ENCODE results near the gene GNB1L. TPM values are rescaled to one million over a fixed set of nuclear protein-coding genes. Genes with fewer than 3 reads are reported as not detected.
"Not testable (repeated sequence)": the region's sequence is repeated elsewhere in the genome, so short reads cannot be mapped to it uniquely, and the experiment has no call there.

GNB1L gene
- total and polyA plus RNA-seq, 7 donors, result 2.5 to 15.0 (median 5.3) TPM

GRCh38 chr22:19793161-19793560, 61.5 kb downstream of the GNB1L start:
- intact Hi-C loops (cut with DNase I), result no loop called here
- WGBS, 2 donors, result 75 to 87% methylated on average over 2 of the region's 2 CpGs
- H3K9me3 ChIP-seq, result no peaks in the 10 kb centered on the region

GRCh38 chr22:19792383-19792896, 62.2 kb downstream of the GNB1L start:
- H3K4me3 ChIP-seq; intact Hi-C loops (cut with DNase I); H3K9me3 ChIP-seq; H3K4me1 ChIP-seq; DNase-seq; H3K27ac ChIP-seq; H3K27me3 ChIP-seq: not testable (repeated sequence)
- H3K36me3 ChIP-seq, result peaks cover 0 to 12% (median 0%) of the 10 kb centered on the region in 4 donors
- WGBS, 2 donors, result 94 to 97% methylated on average over 13 of the region's 13 CpGs

More at GRCh38 chr22:19793161-19793560, 61.5 kb downstream of the GNB1L start:
- peaks cover 0 to 7% (median 0%) of the 10 kb centered on the region in 4 donors for H3K36me3 ChIP-seq
- no peak for DNase-seq
- no peak overlapping the region for H3K27ac ChIP-seq
- no peak overlapping the region for H3K4me3 ChIP-seq
- no peaks in the 10 kb centered on the region for H3K4me1 ChIP-seq
- no peaks in the 10 kb centered on the region for H3K27me3 ChIP-seq
- TF ChIP-seq POLR2A (IDR thresholded peaks at IDR 0.05), result no peak
- TF ChIP-seq POLR2AphosphoS5 (IDR thresholded peaks at IDR 0.05), result no peak
- TF ChIP-seq EP300 (IDR thresholded peaks at IDR 0.05), result no peak
- TF ChIP-seq CTCF (IDR thresholded peaks at IDR 0.05), result no peak

GRCh38 chr22:19791894-19792293, 62.8 kb downstream of the GNB1L start:
- Histone ChIP-seq H3K4me3 (no peak overlapping the region), H3K27me3 (no peaks in the 10 kb centered on the region), H3K4me1 (no peaks in the 10 kb centered on the region), H3K9me3 (no peaks in the 10 kb centered on the region), H3K36me3 (peaks cover 0 to 12% (median 0%) of the 10 kb centered on the region in 4 donors), H3K27ac (no peak overlapping the region)
- intact Hi-C loops (cut with DNase I), result no loop called here
- DNase-seq, result no peak
- TF ChIP-seq CTCF (IDR thresholded peaks at IDR 0.05) (no peak), EP300 (IDR thresholded peaks at IDR 0.05) (no peak), POLR2A (IDR thresholded peaks at IDR 0.05) (no peak), POLR2AphosphoS5 (IDR thresholded peaks at IDR 0.05) (no peak)

GRCh38 chr22:19791243-19791642, 63.4 kb downstream of the GNB1L start:
- H3K27ac ChIP-seq, result no peak overlapping the region
- H3K4me3 ChIP-seq, result no peak overlapping the region
- H3K9me3 ChIP-seq, result no peaks in the 10 kb centered on the region
- DNase-seq, result no peak
- H3K27me3 ChIP-seq, result no peaks in the 10 kb centered on the region
- TF ChIP-seq EP300 (IDR thresholded peaks at IDR 0.05) (no peak), CTCF (IDR thresholded peaks at IDR 0.05) (no peak), POLR2AphosphoS5 (IDR thresholded peaks at IDR 0.05) (no peak), POLR2A (IDR thresholded peaks at IDR 0.05) (no peak)
- intact Hi-C loops (cut with DNase I), result no loop called here
- no peaks in the 10 kb centered on the region for H3K4me1 ChIP-seq
- H3K36me3 ChIP-seq, result peaks cover 0 to 12% (median 0%) of the 10 kb centered on the region in 4 donors

GRCh38 chr22:19789828-19790227, 64.8 kb downstream of the GNB1L start:
- TF ChIP-seq EP300 (IDR thresholded peaks at IDR 0.05) (no peak), POLR2A (IDR thresholded peaks at IDR 0.05) (no peak), POLR2AphosphoS5 (IDR thresholded peaks at IDR 0.05) (no peak), CTCF (IDR thresholded peaks at IDR 0.05) (no peak)
- intact Hi-C loops (cut with DNase I), result no loop called here
- H3K4me3 ChIP-seq, result no peak overlapping the region
- peaks cover 0 to under 1% (median 0%) of the 10 kb centered on the region in 3 donors for H3K27me3 ChIP-seq
- WGBS, 2 donors, result 84 to 97% methylated on average over 6 of the region's 6 CpGs
- H3K27ac ChIP-seq, result no peak overlapping the region
- DNase-seq, result no peak
- peaks cover 0 to 12% (median 0%) of the 10 kb centered on the region in 4 donors for H3K36me3 ChIP-seq
- no peaks in the 10 kb centered on the region for H3K9me3 ChIP-seq
- H3K4me1 ChIP-seq, result no peaks in the 10 kb centered on the region
